SH-SY5Y (cell line): Measurements from ENCODE around the gene CAMK2G.

ENCODE experiments used
- GATA2 ChIP-seq: IDR thresholded peaks from 2 replicates; pipeline ENCODE4 v1.6.1; 2011; ENCODE audit warnings: mild to moderate bottlenecking, low read depth, low read length
- GATA3 ChIP-seq: IDR thresholded peaks from 2 replicates; pipeline ENCODE4 v1.6.1; 2011; ENCODE audit warnings: low read depth, mild to moderate bottlenecking, low read length, moderate library complexity

DNA sequence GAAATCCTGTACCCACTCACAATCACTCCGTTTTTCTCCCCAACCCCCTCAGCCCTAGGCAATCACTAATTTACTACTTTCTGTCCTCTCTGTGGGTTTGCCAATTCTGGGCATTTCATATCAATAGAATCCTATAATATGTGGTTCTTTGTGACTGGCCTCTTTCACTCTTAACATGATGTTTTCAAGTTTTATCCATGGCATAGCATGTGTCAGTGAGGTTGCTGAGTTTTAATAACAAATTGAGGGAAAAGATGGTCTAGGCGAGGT lies 48.4 kb upstream of the CAMK2G start:
- TF ChIP-seq GATA3 (no peak), GATA2 (no peak)
